A673 (cell line): ENCODE measurements around the gene NPTX2.

Experiments
- CTCF ChIP-seq: fragments of 300-800, 200-600 bp; sonication (generic); conservative IDR thresholded peaks from 2 replicates; pipeline ENCODE4 v1.5.1; 2017; ENCODE audit warnings: low read depth, mild to moderate bottlenecking, antibody characterized with exemption, low read length, moderate library complexity, mixed read lengths
- EZH2 ChIP-seq: fragments of 200-600 bp; sonication (generic); IDR thresholded peaks from 2 replicates; pipeline ENCODE4 v1.6.1; 2017; ENCODE audit warnings: borderline replicate concordance, low read depth, mild to moderate bottlenecking, mixed read lengths, antibody characterized with exemption, low read length; ENCODE audit not compliant: poor library complexity, severe bottlenecking

GRCh38 chr7:98641646-98642500 lies 24.8 kb downstream of the NPTX2 start:
- TF ChIP-seq CTCF = no peak
- no peak for TF ChIP-seq EZH2
